ENCODE data around the gene LTBP3.

Gene LTBP3

DNA sequence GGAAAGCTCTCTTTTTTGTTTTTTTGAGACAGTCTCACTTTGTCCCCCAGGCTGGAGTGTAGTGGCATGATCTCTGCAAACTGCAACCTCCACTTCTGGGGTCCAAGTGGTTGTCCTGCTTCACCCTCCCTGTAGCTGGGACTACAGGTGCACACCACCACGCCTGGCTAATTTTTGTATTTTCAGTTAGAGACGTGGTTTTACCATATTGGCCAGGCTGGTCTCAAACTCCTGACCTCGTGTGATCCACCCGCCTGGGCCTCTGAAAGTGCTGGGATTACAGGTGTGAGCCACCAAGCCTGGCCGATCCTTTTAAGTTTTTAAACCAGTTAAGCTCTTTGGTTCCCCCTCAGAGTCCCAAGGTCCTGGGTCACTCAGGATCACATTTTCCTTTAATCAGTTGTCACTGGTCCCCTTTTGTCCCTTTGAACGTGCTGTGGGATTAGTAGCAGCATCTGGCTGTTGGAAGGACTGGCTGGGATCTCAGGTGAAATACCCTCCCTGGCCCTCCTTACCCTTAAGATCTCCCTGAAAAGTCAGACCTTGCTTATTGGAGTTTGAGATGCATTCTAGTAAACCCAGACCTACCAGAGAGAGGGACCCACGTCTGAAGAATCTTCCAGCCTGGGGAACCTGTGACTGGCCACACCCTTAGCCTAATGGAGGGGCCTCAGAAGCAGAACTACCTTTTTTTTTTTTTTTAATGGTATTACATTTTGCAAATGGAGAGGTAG lies 51.2 kb downstream of the LTBP3 start:
- DNase-seq (ENCODE audit: low read depth) = no peak

DNA sequence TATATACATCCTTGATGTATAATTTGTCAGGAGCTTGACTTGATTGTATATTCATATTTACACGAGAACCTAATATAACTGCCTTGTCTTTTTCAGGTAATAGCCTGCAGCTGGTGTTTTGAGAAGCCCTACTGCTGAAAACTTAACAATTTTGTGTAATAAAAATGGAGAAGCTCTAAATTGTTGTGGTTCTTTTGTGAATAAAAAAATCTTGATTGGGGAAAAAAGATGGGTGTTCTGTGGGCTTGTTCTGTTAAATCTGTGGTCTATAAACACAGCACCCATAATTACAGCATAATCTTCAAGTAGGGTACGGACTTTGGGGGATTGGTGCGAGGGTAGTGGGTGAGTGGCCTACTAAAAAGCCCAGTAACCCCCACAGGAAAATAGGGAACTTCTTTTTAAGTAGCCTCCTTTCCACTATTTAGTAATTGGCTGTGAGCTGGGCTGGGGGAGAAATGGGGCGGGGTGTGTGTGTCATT lies 51.8 kb downstream of the LTBP3 start:
- DNase-seq (ENCODE audit: low read depth) = no peak

DNA sequence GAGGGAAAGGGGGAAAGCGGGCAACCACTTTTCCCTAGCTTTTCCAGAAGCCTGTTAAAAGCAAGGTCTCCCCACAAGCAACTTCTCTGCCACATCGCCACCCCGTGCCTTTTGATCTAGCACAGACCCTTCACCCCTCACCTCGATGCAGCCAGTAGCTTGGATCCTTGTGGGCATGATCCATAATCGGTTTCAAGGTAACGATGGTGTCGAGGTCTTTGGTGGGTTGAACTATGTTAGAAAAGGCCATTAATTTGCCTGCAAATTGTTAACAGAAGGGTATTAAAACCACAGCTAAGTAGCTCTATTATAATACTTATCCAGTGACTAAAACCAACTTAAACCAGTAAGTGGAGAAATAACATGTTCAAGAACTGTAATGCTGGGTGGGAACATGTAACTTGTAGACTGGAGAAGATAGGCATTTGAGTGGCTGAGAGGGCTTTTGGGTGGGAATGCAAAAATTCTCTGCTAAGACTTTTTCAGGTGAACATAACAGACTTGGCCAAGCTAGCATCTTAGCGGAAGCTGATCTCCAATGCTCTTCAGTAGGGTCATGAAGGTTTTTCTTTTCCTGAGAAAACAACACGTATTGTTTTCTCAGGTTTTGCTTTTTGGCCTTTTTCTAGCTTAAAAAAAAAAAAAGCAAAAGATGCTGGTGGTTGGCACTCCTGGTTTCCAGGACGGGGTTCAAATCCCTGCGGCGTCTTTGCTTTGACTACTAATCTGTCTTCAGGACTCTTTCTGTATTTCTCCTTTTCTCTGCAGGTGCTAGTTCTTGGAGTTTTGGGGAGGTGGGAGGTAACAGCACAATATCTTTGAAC lies 52.5 kb downstream of the LTBP3 start:
- DNase-seq (ENCODE audit: low read depth) = no peak

DNA sequence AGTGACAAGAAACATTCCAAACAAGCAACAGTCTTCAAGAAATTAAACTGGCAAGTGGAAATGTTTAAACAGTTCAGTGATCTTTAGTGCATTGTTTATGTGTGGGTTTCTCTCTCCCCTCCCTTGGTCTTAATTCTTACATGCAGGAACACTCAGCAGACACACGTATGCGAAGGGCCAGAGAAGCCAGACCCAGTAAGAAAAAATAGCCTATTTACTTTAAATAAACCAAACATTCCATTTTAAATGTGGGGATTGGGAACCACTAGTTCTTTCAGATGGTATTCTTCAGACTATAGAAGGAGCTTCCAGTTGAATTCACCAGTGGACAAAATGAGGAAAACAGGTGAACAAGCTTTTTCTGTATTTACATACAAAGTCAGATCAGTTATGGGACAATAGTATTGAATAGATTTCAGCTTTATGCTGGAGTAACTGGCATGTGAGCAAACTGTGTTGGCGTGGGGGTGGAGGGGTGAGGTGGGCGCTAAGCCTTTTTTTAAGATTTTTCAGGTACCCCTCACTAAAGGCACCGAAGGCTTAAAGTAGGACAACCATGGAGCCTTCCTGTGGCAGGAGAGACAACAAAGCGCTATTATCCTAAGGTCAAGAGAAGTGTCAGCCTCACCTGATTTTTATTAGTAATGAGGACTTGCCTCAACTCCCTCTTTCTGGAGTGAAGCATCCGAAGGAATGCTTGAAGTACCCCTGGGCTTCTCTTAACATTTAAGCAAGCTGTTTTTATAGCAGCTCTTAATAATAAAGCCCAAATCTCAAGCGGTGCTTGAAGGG lies 53.3 kb downstream of the LTBP3 start:
- DNase-seq (ENCODE audit: low read depth) = no peak

DNA sequence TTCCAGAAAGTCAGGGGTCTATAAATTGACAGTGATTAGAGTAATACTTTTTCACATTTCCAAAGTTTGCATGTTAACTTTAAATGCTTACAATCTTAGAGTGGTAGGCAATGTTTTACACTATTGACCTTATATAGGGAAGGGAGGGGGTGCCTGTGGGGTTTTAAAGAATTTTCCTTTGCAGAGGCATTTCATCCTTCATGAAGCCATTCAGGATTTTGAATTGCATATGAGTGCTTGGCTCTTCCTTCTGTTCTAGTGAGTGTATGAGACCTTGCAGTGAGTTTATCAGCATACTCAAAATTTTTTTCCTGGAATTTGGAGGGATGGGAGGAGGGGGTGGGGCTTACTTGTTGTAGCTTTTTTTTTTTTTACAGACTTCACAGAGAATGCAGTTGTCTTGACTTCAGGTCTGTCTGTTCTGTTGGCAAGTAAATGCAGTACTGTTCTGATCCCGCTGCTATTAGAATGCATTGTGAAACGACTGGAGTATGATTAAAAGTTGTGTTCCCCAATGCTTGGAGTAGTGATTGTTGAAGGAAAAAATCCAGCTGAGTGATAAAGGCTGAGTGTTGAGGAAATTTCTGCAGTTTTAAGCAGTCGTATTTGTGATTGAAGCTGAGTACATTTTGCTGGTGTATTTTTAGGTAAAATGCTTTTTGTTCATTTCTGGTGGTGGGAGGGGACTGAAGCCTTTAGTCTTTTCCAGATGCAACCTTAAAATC lies 54.0 kb downstream of the LTBP3 start:
- DNase-seq (ENCODE audit: low read depth) = no peak

DNA sequence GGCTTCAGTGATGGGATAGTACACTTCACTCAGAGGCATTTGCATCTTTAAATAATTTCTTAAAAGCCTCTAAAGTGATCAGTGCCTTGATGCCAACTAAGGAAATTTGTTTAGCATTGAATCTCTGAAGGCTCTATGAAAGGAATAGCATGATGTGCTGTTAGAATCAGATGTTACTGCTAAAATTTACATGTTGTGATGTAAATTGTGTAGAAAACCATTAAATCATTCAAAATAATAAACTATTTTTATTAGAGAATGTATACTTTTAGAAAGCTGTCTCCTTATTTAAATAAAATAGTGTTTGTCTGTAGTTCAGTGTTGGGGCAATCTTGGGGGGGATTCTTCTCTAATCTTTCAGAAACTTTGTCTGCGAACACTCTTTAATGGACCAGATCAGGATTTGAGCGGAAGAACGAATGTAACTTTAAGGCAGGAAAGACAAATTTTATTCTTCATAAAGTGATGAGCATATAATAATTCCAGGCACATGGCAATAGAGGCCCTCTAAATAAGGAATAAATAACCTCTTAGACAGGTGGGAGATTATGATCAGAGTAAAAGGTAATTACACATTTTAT lies 54.7 kb downstream of the LTBP3 start:
- DNase-seq (ENCODE audit: low read depth) = no peak

DNA sequence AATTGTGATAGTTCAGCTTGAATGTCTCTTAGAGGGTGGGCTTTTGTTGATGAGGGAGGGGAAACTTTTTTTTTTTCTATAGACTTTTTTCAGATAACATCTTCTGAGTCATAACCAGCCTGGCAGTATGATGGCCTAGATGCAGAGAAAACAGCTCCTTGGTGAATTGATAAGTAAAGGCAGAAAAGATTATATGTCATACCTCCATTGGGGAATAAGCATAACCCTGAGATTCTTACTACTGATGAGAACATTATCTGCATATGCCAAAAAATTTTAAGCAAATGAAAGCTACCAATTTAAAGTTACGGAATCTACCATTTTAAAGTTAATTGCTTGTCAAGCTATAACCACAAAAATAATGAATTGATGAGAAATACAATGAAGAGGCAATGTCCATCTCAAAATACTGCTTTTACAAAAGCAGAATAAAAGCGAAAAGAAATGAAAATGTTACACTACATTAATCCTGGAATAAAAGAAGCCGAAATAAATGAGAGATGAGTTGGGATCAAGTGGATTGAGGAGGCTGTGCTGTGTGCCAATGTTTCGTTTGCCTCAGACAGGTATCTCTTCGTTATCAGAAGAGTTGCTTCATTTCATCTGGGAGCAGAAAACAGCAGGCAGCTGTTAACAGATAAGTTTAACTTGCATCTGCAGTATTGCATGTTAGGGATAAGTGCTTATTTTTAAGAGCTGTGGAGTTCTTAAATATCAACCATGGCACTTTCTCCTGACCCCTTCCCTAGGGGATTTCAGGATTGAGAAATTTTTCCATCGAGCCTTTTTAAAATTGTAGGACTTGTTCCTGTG lies 55.4 kb downstream of the LTBP3 start:
- DNase-seq (ENCODE audit: low read depth) = no peak

DNA sequence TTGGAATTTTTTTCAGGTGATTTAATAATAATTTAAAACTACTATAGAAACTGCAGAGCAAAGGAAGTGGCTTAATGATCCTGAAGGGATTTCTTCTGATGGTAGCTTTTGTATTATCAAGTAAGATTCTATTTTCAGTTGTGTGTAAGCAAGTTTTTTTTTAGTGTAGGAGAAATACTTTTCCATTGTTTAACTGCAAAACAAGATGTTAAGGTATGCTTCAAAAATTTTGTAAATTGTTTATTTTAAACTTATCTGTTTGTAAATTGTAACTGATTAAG lies 55.9 kb downstream of the LTBP3 start:
- DNase-seq (ENCODE audit: low read depth) = no peak

DNA sequence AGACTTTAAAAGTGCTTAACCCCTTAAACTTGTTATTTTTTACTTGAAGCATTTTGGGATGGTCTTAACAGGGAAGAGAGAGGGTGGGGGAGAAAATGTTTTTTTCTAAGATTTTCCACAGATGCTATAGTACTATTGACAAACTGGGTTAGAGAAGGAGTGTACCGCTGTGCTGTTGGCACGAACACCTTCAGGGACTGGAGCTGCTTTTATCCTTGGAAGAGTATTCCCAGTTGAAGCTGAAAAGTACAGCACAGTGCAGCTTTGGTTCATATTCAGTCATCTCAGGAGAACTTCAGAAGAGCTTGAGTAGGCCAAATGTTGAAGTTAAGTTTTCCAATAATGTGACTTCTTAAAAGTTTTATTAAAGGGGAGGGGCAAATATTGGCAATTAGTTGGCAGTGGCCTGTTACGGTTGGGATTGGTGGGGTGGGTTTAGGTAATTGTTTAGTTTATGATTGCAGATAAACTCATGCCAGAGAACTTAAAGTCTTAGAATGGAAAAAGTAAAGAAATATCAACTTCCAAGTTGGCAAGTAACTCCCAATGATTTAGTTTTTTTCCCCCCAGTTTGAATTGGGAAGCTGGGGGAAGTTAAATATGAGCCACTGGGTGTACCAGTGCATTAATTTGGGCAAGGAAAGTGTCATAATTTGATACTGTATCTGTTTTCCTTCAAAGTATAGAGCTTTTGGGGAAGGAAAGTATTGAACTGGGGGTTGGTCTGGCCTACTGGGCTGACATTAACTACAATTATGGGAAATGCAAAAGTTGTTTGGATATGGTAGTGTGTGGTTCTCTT lies 56.5 kb downstream of the LTBP3 start:
- DNase-seq (ENCODE audit: low read depth) = no peak

DNA sequence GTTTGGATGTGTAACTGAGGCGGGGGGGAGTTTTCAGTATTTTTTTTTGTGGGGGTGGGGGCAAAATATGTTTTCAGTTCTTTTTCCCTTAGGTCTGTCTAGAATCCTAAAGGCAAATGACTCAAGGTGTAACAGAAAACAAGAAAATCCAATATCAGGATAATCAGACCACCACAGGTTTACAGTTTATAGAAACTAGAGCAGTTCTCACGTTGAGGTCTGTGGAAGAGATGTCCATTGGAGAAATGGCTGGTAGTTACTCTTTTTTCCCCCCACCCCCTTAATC lies 57.0 kb downstream of the LTBP3 start:
- DNase-seq (ENCODE audit: low read depth) = no peak

DNA sequence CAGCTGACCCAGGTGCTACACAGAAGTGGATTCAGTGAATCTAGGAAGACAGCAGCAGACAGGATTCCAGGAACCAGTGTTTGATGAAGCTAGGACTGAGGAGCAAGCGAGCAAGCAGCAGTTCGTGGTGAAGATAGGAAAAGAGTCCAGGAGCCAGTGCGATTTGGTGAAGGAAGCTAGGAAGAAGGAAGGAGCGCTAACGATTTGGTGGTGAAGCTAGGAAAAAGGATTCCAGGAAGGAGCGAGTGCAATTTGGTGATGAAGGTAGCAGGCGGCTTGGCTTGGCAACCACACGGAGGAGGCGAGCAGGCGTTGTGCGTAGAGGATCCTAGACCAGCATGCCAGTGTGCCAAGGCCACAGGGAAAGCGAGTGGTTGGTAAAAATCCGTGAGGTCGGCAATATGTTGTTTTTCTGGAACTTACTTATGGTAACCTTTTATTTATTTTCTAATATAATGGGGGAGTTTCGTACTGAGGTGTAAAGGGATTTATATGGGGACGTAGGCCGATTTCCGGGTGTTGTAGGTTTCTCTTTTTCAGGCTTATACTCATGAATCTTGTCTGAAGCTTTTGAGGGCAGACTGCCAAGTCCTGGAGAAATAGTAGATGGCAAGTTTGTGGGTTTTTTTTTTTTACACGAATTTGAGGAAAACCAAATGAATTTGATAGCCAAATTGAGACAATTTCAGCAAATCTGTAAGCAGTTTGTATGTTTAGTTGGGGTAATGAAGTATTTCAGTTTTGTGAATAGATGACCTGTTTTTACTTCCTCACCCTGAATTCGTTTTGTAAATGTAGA lies 57.6 kb downstream of the LTBP3 start:
- DNase-seq (ENCODE audit: low read depth) = no peak

DNA sequence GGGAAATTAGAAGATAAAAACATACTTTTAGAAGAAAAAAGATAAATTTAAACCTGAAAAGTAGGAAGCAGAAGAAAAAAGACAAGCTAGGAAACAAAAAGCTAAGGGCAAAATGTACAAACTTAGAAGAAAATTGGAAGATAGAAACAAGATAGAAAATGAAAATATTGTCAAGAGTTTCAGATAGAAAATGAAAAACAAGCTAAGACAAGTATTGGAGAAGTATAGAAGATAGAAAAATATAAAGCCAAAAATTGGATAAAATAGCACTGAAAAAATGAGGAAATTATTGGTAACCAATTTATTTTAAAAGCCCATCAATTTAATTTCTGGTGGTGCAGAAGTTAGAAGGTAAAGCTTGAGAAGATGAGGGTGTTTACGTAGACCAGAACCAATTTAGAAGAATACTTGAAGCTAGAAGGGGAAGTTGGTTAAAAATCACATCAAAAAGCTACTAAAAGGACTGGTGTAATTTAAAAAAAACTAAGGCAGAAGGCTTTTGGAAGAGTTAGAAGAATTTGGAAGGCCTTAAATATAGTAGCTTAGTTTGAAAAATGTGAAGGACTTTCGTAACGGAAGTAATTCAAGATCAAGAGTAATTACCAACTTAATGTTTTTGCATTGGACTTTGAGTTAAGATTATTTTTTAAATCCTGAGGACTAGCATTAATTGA lies 58.3 kb downstream of the LTBP3 start:
- no peak for DNase-seq (ENCODE audit: low read depth)

DNA sequence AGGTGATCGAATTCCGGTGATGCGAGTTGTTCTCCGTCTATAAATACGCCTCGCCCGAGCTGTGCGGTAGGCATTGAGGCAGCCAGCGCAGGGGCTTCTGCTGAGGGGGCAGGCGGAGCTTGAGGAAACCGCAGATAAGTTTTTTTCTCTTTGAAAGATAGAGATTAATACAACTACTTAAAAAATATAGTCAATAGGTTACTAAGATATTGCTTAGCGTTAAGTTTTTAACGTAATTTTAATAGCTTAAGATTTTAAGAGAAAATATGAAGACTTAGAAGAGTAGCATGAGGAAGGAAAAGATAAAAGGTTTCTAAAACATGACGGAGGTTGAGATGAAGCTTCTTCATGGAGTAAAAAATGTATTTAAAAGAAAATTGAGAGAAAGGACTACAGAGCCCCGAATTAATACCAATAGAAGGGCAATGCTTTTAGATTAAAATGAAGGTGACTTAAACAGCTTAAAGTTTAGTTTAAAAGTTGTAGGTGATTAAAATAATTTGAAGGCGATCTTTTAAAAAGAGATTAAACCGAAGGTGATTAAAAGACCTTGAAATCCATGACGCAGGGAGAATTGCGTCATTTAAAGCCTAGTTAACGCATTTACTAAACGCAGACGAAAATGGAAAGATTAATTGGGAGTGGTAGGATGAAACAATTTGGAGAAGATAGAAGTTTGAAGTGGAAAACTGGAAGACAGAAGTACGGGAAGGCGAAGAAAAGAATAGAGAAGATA lies 59.0 kb downstream of the LTBP3 start, which contains the start of gene MALAT1:
Gene MALAT1, plus strand, starts transcription at position 69 of the 736 bp plus-strand sequence.
- DNase-seq (ENCODE audit: low read depth) = peak; percentile 91

DNA sequence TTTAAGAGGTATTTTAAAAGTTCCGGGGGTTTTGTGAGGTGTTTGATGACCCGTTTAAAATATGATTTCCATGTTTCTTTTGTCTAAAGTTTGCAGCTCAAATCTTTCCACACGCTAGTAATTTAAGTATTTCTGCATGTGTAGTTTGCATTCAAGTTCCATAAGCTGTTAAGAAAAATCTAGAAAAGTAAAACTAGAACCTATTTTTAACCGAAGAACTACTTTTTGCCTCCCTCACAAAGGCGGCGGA lies 59.5 kb downstream of the LTBP3 start:
- no peak for DNase-seq (ENCODE audit: low read depth)

DNA sequence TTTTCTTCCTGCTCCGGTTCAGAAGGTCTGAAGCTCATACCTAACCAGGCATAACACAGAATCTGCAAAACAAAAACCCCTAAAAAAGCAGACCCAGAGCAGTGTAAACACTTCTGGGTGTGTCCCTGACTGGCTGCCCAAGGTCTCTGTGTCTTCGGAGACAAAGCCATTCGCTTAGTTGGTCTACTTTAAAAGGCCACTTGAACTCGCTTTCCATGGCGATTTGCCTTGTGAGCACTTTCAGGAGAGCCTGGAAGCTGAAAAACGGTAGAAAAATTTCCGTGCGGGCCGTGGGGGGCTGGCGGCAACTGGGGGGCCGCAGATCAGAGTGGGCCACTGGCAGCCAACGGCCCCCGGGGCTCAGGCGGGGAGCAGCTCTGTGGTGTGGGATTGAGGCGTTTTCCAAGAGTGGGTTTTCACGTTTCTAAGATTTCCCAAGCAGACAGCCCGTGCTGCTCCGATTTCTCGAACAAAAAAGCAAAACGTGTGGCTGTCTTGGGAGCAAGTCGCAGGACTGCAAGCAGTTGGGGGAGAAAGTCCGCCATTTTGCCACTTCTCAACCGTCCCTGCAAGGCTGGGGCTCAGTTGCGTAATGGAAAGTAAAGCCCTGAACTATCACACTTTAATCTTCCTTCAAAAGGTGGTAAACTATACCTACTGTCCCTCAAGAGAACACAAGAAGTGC lies 60.0 kb downstream of the LTBP3 start:
- DNase-seq (ENCODE audit: low read depth) = no peak

DNA sequence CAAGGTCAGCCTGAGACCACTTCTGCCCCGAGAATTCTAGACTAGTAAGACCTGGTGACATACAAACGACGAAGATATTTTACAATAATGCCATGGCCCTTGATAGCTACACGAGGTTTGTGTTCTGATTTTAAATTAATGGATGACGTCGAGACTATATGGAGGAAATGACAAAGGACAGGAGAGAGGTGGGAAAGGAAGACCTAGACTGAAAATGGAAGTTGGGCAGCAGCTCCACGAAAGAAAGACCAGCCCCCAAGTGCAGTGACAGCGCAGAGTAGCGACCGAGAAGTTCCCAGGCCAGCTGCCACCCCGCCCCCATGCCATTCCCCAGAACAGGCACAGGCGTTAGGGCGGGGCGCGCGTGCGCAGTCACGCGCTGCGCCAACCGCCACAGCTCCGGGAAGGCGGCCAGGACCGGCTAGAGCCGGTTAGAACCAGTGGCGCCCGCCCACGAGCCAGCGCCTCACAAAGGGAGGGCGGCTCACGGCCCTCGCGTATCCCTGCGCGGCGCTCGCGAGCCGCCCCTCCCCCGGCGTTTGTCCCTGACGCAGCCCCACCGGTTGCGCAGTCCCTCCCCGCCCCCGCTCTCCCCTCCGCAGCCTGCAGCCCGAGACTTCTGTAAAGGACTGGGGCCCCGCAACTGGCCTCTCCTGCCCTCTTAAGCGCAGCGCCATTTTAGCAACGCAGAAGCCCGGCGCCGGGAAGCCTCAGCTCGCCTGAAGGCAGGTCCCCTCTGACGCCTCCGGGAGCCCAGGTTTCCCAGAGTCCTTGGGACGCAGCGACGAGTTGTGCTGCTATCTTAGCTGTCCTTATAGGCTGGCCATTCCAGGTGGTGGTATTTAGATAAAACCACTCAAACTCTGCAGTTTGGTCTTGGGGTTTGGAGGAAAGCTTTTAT lies 60.8 kb downstream of the LTBP3 start:
- peak; percentile 99 for DNase-seq (ENCODE audit: low read depth)
